ENCODE data around the gene ZNF555. TPM values are rescaled to one million over a fixed set of nuclear protein-coding genes. Genes with fewer than 3 reads are reported as not detected.

Gene ZNF555
- 3.6 and 5.1 TPM in 2 replicates for total RNA-seq

DNA sequence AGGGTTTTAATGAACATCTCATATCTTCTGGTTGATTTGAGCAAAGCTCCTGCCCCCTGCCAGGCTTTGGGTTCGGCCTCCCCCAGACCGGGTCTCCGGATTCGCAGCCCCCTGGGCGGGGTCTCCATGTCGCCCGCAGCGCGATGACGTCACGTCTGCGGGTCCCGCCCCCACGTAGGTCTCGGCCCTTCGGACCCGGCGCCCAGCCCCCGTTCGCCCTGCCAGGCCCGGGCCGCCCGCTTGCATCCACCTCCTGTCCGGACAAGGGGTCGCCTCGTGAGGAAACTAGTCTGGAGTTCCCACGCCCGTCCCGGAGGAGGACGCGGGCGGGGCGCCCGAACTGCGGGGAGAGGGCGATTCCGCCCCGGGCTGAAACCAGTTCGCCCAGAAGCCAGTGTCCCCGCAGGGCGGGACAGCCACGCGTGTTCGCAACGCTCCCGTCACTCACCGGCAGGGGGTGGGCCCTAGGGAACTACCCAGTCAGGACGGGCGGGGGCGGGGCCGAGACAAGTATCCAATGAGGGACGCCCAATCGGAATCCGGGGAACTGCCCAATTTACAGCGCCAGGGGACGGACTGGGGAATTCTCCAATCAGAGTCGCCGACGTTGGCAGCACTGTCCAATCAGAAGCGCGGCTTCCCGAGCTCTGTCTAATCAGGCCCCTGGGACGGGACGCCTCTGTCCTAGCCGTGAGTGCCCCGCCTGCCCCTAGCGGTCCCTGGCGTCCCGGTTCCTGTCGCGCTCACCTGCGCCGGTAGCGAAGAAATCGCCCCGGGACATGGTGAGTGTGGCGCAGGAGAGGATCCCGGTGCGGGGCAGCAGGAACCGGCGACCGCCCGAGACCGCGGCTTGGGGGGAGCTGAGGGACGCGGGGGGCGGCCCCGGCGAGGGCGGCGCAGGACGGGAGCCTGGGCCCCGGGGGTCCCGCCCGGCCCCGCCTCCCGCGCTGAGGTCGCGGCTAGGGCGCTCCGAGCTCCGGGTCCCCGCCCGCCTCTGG, at the start of gene ZNF555:
Gene ZNF555, plus strand, starts transcription at position 682 of the 998 bp plus-strand sequence. Its CDS starts 98 bp downstream, at position 780.

DNA sequence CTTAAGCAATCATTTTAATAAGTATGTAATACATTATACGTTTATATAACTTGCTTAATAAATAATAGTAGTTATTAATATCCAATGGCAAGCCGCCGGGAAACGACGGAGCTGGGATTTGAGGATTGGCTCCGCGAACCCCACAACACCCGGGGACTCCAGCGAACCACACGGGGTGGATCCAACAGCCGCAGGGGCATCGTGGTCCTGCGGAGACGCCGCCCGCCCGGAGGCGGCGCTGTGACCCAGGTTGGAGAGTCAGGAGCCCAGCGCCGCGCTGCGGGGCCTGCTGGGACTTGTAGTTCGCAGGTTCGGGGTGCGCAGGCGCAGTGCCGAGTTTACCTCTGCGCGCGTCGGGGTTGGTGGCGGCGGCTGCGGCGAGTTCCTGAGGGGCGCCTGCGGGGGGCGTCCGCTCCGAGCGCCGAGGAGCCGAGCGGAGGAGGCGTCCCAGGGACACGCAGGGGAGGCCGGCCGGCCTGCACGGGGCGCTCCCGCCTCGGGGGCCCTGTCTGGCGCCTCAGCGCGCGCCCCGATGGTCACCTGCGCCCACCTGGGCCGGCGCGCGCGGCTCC, 21.6 kb upstream of the ZNF555 start, which contains the start of gene ZNF554:
Gene ZNF554, plus strand, starts transcription at position 329 of the 572 bp plus-strand sequence. Its CDS starts 204 bp downstream, at position 533.

DNA sequence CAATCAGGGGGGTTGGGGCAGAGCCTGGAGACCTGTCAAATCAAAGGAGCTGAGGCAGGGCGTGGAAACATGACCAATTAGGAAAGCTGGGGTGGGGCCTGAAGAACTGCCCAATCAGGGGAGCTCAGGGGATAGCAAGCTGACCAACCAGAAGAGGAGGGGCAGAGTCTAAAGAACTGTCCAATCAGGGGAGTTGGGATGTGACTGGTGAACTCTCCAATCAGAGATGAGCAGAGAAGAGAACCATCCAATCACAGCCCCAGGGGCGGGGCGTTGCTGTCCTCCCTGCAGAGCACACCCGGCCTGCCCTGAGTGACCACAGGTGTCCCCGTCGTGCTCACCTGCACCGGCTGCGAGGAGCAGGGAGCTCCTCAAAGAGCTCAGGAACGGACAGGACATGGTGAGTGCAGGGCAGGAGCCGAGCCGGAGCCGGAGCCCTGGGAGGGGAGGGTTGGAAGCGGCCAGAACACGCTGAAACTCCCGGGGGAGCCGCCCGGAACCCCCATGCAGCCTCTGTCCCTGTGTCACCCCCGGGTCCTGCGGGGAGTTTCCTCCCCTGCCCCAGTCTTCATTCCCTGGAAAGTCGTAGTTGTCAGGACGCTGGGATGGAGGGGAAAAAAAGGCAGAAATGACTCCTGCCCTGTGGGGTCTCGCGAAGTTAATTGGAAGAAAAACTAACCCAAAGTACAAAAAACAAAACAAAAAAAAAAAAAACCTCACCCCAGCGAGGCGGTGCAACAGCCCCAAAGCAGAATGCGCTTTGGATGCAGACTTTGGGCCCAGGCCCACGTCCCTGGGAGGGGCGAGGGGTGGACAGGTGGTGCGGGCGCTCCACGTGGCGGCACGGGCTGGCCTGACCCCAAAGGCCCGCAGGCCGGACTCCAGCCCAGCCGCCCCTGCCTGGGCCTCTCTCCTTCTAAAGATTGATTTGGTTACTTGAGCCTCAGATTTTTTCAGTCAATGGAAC, 26.0 kb downstream of the ZNF555 start, which contains the start of gene ZNF556:
Gene ZNF556, plus strand, starts transcription at position 311 of the 967 bp plus-strand sequence. Its CDS starts 87 bp downstream, at position 398.

DNA sequence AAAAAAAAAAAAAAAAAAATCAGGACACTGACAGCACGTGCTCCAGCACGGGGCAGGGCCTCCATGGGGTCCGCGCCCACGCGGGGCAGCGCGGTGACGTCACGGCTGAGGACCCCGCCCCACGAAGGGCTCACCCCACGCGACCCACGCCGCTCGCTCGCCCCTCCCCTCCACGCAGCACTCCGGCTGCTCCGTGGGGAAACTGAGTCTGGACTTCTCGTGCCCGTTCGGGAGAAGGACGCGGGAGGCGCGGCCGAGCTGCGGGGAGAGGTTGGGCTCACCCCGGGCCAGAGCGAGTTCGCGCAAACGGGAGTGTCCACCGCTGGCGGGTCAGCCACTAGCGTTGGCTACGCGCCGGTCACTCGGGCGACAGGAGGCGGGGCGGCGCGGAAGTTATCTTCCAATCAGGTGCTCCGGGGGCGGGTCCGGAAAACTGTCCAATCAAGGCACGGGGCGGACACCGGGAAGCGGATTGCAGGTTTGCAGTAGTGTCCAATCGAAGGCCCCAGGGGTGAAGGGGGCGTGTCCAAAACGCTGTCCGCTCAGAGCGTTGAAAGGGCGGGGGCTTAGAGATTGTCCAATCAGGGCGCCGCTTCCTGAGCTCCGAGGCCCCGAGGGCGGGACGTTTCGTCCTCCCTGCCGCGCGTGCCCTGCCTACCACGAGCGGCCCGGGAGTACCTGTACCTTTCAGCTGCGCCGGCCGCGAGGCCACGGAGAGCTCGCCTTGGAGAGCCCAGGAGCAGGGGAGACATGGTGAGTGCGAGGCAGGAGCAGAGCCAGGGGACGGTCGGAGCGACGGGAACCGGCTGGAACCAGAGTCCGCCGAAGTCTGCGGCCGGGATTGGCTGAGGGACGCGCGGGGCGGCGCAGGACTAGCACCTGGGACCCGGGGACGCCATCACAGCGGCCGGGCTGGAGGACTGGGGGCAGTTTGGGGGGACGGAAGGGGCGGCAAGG, 59.3 kb downstream of the ZNF555 start, which contains the start of gene ZNF57:
Gene ZNF57, plus strand, starts transcription at position 633 of the 957 bp plus-strand sequence. Its CDS starts 118 bp downstream, at position 751.

Other genes starting within 250 kb of the ZNF555 start
- gene GNG7, start 138.8 kb upstream of the ZNF555 start, total RNA-seq = under 0.01 TPM in 1 of 2 replicates, not detected in the other
- gene DIRAS1, start 120.1 kb upstream of the ZNF555 start, total RNA-seq = under 0.01 TPM in 2 replicates
- 26.4 and 45.8 TPM in 2 replicates for gene SLC39A3, start 101.5 kb upstream of the ZNF555 start, total RNA-seq
- 30.9 and 34.0 TPM in 2 replicates for gene SGTA, start 58.2 kb upstream of the ZNF555 start, total RNA-seq
- gene THOP1, start 56.0 kb upstream of the ZNF555 start, total RNA-seq = 55.4 and 80.2 TPM in 2 replicates
- gene ZNF554, start 21.6 kb upstream of the ZNF555 start, total RNA-seq = 3.6 and 4.0 TPM in 2 replicates
- gene ZNF556, start 25.9 kb downstream of the ZNF555 start, total RNA-seq = 0.24 and 1.3 TPM in 2 replicates
- gene ZNF57, start 59.5 kb downstream of the ZNF555 start, total RNA-seq = 9.6 and 12.6 TPM in 2 replicates
- gene ZNF77, start 103.5 kb downstream of the ZNF555 start, total RNA-seq = 4.0 and 4.3 TPM in 2 replicates
- 1.2 TPM in 1 of 2 replicates, not detected in the other for gene TLE6, start 136.1 kb downstream of the ZNF555 start, total RNA-seq
- gene TLE2, start 187.8 kb downstream of the ZNF555 start, total RNA-seq = 1.4 and 2.6 TPM in 2 replicates
- 94.2 and 123 TPM in 2 replicates for gene TLE5, start 221.0 kb downstream of the ZNF555 start, total RNA-seq

Measured in tracheal epithelial cell (primary cell).